Ammon's horn (tissue), 1 donor: Measurements from ENCODE around the gene CRACR2B.

Experiments
- DNase-seq: peaks from one replicate; pipeline ENCODE4 v3.0.0-alpha.2; 2016; ENCODE audit warnings: low spot score

Gene CRACR2B

DNA sequence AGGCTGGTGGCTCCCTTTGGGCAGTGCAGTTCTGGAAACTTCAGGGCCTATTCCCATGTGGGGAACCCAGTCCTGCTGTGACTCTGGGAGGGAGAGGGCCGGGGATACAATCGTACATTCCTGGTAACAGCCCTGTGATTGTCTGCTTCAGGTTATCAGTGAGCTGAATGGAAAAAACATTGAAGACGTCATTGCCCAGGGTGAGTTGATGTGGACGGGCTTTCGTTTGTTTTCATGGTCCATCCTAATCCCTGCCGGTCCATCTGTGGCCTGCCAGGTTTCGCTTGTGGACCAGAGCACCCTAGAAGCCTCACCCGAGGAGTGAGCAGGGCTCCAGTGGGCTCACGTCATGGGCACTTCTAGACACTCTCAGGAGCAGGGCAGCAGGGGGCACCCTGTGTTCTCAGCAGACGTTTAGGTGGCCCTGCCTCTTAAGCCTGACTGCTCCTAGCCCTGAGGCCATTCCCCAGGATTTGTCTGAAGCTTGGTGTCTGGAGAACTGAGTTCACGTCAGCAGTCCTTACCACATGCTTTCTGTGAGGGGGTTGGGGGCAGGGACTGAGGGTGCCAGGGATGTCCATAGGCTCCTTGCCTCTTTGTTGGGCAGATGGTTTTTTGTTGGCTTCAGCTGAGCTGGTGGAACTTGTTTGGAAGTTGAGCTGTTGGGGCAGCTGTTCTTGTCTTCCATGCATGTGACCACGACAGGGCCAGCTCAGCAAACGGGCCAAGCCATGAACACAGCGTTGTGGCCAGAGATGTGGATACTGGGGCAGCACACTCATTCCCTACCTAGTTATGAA is 16.1 kb upstream of the CRACR2B start:
- no peak for DNase-seq

DNA sequence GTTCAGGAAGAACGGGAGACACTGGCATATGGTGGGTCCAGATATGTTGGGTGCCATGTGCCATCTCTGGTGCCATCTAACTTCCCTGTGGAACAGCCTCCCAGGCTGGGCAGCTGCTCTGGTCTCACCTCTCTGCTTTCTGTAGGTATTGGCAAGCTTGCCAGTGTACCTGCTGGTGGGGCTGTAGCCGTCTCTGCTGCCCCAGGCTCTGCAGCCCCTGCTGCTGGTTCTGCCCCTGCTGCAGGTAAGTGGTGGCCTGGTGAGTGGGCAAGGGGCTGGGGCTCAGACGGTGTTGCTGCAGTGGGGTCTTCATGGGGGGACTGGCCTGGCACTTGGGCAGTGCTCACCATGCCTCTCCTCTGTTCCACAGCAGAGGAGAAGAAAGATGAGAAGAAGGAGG is 15.3 kb upstream of the CRACR2B start:
- no peak for DNase-seq

DNA sequence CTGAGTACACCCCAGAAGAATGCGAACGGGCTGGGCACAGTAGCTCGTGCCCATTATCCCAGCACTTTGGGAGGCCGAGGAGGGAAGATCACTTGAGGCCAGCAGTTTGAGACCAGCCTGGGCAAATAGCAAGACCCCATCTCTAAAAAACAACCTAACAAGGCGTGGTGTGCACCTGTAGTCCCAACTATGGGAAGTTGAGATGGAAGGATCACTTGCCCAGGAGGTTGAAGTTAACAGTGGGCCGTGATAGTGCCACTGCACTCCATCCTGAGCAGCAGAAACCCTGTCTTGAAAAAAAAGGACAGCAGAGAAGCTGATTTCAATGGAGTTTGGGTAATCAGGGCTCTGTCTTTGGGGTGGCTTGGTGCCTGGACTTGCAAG is 14.7 kb upstream of the CRACR2B start:
- DNase-seq = no peak

DNA sequence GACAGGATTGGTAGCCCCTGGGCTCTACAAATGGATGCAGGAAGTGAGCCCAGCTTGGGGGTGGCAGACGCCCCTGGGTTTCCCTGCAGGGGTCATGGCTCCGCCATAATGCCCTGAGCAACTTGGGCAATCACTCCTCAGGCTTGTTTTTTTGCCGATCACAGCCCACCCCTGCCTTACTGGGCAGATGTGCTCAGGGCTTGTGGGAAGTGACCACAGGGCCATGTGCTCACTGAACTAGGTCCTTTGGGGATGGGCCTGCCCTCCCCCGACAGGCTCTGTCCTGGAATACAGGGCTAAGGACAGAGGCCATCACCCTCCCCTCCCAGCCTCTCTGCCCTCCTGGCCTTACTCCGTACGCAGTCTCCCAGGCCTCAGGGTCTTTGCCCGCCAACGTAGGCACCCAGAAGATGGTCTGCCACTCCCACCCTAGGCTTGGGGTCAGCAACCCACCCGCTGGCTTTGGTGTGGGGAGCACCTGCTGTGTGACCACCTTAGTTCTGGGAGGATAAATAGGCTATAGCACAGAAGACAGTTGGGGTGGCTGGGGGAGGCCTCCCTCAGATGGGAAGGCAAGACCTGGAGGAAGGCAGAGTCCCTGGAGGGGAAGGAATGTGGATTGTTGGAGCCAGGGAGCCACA is 14.1 kb upstream of the CRACR2B start:
- DNase-seq = no peak

DNA sequence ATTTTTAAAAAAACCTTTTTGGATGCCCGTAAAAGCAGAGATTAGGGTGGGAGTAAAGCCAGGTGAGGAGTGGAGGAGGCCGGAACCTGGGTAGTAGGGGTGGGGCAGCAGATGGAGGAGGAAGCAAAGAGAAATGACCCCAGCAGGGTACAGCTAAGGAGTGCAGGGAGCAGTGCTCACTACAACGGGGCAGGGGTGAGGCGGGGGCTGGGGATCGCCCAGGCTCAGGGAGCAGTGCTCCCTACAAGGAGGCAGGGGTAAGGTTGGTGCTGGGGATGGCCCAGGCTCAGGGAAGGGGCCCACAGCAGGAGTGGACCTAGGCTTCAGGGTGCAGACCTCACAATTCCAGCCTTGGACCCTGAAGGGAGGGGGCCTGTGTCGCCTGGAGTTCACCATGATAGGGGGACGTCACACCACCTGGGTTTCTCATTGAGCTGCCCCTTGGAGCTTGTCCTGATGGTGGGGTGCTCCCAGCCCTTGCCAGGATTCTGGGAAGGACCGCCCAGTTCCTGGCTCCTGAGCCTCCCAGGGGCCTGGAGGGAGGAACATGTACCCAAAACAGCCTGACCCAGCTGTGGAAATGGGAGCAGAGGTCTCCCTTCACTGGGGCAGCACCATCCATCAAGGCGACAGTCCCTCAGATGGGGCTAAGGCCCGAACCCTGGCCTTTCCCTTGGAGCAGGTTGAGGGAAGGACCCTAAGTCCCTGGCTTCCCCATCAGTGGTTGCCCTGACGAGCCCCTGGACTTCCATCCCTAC is 11.9 kb upstream of the CRACR2B start:
- DNase-seq = no peak

DNA sequence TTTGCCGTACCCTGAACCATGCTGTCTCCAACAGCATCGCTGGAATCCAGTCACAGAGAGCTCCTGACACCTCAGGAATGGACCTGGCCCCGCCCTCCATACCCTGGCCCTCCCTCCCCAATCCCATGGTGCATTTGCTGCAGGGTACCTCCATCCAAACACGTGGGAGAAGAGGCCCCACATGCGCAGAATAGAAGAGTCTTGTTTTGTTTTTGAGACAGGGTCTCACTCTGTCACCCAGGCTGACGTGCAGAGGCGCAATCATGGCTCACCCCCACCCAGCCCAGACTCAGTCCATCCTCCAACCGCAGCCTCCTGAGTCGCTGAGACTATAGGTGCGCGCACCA is 11.3 kb upstream of the CRACR2B start:
- no peak for DNase-seq

DNA sequence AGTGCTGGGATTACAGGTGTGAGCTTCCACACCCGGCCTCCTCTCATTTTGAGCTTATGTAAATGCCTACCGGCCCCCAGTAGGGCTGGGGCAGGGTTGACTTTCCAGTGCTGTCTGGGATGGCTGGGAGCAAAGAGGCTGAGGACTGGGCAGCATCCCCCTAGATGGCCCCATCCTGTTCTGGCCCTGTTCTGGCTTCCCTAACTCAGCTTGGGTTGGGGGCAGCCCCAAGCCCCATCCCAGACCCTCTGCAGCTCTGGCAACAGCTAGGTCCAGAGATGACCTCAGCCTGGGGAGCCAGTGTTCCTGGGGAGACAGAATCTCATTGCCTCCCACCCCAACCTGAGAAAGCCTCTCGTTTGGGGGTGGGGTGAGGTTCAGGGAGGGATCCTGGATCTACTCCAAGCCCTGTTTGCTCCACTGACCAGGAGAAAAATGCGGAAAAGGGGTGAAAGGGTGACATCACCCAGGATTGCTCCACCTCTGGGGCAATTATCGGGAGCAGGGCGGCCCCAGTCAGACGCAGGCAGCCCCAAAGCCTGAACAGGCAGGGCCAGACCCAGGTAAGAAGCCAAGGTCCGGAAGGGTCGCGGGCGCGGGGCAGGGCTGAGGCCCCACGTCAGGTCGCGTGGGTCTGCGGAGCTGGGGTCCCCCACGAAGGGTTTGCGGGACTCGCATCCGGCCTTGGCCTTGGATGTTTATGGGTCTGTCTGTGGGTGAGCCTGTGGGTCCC is 9.2 kb upstream of the CRACR2B start, which contains the start of gene PNPLA2:
PNPLA2 (plus strand) TSS at position 519 of the 733 bp plus-strand sequence. CDS start 805 bp downstream, outside the sequence.
- no peak for DNase-seq

DNA sequence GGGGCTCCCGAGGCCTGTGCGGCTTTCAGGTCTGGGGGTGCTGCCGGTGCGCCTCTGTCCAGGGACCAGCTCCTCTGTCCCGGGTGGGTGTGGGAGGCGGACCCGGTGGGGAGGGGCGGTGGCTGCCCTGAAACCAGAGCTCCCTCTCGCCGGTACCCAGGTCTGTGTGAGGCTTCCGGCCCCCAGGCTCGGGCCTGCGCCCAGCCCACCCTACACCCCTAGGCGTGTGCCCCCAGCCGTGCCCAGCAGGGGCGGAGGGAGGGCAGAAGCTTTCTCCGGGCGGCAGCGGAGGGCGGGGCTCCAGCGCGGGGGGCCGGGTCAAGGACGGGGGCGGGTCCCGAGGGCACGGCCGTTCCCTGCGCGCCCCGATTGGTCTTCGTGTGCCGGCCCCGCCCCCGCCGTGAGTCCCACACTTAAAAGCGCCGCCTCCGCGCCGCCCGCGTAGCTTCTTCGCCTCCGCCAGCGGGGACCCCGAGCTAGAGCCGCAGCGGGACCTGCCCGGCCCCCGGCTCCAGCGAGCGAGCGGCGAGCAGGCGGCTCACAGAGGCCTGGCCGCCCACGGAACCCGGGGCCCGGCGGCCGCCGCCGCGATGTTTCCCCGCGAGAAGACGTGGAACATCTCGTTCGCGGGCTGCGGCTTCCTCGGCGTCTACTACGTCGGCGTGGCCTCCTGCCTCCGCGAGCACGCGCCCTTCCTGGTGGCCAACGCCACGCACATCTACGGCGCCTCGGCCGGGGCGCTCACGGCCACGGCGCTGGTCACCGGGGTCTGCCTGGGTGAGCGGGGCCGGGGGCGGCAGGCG is 8.4 kb upstream of the CRACR2B start:
- DNase-seq = peak; percentile 96

DNA sequence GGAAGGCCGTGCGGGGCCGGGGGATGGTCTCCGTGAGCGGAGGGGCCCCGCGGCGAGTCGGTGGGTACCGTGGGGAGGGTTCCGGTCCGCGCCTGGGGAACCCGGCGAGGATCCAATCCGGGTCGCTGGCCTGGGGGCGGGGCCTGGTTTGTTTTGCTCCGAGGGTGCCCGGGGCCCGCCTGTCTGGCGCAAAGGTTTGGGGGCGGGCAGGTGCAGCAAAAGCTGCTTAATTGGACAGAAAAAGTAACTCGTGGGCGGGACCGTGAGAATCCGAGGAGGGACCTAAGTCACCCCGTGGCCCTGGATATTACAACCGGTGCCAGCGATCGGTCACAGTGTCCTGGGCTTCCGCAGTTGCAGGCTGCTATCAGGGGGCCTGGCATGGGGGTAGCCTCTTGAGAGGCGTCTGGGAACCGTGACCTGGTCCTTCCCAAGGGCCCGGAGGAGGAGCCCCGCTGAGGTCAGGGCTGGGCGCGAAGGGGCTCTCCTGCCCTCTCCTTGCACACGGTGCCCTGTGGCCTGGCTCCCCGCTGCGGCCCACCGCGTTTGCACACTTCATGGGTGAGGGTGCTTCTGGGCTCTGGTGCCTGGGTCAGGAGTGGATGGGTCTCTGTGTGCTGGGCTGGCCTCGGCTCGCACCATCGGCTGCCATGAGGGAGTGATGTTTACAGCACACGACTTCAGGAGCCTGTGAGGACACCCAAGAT is 7.6 kb upstream of the CRACR2B start:
- DNase-seq = peak; percentile 73

DNA sequence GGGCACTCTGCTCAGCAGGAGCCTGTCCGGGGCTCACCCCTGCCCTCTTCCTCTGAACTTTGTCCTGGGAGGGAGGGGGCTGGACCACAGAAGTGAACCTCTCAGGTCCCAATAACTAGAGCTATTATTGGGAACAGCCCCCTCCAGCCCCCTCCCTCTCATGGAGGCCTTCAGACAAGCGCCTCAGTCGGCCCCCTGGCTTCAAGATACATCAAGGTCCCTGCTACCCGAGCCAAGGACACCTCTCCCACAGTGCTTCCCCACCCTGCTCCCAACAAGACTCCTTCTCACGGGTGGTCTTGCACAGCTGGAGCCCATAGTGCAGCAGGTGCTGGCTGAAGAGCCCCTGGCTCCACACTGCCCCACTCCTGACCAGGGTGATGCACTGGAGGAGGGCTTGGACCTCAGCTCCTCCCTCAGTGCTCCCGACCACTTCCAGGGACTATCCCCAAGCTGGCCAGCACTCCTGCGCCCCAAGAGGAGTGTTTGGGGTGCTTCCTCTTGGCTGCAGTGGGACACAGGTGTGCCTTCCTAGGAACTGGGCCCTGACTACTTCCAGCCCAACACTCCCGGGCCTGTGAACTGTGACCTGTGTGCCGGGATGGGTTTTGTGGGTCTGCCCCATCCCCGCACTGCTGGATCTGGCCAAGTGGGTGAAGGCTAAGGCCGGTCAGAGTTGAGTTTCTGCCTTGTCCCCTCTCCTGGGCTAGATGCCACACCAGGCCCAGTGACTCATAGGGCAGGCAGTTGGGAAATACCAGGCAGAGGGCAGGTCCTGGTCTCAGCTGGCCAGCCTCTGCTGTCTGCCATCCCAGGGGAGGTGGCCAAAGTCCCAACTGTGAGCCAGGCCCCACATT is 6.8 kb upstream of the CRACR2B start:
- DNase-seq = peak; percentile 61

DNA sequence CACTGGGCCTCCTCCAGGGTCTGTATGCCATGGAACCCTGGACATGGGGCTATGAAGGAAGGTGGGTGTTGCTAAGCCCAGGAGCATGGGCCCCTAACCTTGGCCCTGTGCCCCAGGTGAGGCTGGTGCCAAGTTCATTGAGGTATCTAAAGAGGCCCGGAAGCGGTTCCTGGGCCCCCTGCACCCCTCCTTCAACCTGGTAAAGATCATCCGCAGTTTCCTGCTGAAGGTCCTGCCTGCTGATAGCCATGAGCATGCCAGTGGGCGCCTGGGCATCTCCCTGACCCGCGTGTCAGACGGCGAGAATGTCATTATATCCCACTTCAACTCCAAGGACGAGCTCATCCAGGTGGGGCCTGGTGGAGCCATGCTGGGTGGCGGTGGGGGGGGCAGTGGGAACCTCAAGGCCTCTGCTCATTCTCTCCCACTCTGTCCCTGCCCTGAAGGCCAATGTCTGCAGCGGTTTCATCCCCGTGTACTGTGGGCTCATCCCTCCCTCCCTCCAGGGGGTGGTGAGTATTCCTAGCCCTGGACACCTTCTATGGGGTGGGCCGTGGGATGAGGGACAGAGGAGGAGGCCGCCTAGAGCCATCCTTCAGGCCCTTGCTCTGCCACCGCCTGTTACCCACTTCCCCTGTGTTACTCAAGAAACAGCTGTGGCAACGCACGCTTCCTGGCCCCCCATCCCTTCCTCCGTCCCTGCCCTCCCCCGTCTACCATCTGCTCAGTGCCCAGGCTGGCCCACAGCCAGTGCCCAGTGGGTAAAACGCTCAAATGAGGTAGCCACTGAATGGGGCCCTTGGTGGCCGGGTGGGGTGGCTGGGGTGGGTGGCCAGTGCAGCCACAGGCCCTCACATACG is 6.0 kb upstream of the CRACR2B start:
- peak; percentile 70 for DNase-seq

DNA sequence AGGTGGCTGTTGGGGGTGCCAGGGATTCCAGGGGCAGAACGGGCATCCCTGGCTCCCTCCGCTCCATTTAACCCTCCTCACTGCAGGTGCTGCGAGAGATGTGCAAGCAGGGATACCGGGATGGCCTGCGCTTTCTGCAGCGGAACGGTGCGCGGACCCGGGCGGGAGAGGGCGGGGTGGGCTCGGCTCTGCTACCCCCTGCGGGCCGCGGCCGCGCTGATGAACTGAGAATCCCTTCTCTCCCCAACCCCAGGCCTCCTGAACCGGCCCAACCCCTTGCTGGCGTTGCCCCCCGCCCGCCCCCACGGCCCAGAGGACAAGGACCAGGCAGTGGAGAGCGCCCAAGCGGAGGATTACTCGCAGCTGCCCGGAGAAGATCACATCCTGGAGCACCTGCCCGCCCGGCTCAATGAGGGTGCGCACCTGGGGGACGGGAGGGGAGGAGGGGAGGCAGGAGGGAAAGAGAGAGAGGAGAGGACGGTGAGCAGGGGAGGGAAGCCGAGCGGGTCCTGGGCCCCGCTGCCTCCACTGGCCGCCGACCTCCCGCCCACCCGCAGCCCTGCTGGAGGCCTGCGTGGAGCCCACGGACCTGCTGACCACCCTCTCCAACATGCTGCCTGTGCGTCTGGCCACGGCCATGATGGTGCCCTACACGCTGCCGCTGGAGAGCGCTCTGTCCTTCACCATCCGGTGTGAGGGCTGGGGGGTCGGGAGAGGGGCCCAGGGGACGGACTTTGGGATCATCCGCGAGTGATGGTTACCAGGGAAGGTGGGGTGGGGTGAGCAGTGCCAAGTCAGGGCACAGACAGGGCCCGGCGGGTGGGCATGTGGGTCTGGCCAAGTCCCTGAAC is 4.1 kb upstream of the CRACR2B start:
- no peak for DNase-seq

DNA sequence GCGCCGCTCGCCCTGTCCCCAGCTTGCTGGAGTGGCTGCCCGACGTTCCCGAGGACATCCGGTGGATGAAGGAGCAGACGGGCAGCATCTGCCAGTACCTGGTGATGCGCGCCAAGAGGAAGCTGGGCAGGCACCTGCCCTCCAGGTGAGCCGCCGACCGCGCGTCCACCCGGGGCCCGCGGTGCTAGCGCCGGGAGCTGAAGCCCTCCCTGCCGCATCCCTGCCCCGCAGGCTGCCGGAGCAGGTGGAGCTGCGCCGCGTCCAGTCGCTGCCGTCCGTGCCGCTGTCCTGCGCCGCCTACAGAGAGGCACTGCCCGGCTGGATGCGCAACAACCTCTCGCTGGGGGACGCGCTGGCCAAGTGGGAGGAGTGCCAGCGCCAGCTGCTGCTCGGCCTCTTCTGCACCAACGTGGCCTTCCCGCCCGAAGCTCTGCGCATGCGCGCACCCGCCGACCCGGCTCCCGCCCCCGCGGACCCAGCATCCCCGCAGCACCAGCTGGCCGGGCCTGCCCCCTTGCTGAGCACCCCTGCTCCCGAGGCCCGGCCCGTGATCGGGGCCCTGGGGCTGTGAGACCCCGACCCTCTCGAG is 3.3 kb upstream of the CRACR2B start:
- DNase-seq = peak; percentile 74

DNA sequence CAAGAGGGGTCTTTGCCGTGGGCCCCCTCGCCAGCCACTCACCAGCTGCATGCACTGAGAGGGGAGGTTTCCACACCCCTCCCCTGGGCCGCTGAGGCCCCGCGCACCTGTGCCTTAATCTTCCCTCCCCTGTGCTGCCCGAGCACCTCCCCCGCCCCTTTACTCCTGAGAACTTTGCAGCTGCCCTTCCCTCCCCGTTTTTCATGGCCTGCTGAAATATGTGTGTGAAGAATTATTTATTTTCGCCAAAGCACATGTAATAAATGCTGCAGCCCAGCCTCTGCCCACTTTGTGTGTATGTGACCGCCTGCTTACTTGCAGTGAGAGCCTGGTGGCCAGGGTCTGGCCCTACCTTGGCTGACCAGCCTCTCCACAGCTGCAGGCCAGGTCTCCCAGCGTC is 2.8 kb upstream of the CRACR2B start:
- no peak for DNase-seq

DNA sequence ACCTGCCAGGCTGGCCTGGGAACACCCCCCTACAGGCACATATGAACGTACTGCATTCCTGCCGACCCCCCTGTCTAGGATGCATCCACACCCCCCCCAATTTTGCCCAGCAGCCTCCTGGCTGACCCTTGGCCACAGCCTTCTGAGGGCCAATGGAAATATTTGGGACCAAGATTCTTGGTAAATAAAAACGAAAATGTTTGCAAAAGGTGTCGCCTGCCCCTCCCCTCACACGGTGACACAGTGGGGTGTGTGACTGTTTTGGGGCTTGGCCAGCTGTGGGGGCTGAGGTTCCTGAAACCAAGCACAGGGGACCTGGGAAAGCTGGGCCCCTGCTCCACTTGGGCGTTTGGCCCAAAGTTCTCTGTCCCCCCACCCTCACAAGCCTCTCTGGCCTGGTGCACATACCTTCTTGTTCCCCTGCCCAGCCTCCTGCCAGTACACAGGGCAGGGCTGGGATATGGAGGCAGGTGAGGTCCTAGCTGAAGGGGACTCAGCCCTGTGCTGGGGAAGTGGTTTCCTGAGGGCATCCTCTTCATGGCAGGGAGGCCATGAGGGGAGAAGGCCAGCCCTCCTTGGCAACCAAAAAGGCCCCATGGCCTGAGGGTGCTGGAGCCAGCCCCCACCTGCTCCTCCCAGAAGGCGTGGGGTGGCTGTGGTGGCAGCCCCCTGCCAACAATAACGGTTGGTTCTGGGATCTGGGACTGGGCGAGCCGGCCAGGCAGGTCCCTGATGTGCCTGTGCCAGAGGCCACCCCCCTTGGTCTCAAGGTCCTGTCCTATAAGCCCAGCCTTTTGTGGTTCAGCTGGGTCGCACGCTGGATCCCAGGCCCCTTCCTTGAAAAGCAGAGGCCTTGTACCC is 2.1 kb upstream of the CRACR2B start:
- no peak for DNase-seq

DNA sequence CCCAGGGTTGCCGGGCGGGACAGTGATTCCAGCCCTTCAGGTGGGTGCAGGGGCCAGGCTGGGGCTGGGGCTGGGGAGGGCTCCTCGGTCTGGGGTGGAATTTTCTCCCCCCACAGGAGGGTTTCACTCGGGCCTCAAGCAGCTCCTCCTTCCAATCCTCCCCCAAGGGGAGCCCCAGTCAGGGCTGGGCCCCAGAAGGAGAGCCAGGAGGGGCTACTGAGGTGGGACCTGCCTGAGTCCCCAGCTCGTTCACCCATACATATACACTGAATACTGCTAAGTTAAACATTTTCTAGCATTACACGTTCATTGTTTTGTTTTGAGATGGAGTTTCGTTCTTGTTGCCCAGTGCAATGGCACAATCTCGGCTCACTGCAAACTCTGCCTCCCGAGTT is 1.5 kb upstream of the CRACR2B start:
- DNase-seq = no peak

DNA sequence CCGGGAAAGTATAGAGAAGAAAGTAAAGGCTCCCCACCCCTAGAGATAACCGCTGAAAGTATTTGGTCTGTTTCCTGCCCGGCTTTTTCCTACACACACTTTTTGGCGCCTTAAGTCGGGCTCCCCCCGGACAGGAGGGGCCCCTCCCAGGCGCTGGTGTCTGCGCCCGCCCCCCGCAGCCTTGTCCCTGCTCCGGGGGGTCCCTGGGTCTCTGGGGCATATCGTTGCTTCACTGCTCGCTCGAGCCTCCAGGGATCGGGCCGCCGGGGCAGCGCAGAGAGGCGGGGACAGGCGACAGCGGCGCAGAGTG is 928 bp upstream of the CRACR2B start:
- DNase-seq = no peak
